ENCODE results near the gene GCLM. TPM values are rescaled to one million over a fixed set of nuclear protein-coding genes. Genes with fewer than 3 reads are reported as not detected.

GCLM gene
- total and polyA plus RNA-seq, 9 of the 15 experiments (the other 6 are each of a cell fraction or from before 2014, with no cell fraction given) = 9.3 to 71.6 (median 24.5) TPM

GRCh38 chr1:93878889-93879586 lies 30.2 kb downstream of the GCLM start, which contains the start of gene DNTTIP2 (continued):
- peak; percentile 72 for TF ChIP-seq AFF4 (CRISPR knock-in tag; IDR thresholded peaks at IDR 0.05)
- peak; percentile 17 to 25; a peak in 1 of 4 replicates for TF ChIP-seq FOXK2 (conservative IDR thresholded peaks at IDR 0.05 in 1 of 2, IDR thresholded peaks at IDR 0.05 in 1 of 2; ENCODE audit: low read depth in 2 of 2)
- no peak for TF ChIP-seq USF2 (CRISPR knock-in tag; IDR thresholded peaks at IDR 0.05)
- no peak for TF ChIP-seq THAP7 (CRISPR knock-in tag; IDR thresholded peaks at IDR 0.05)
- TF ChIP-seq ZNF12 (CRISPR knock-in tag; IDR thresholded peaks at IDR 0.05) = peak; percentile 68; the same call in 1 of the 2 replicates
- TF ChIP-seq ZBTB40 (IDR thresholded peaks at IDR 0.05) = peak; percentile 94
- TF ChIP-seq ZBTB40 (CRISPR knock-in tag; IDR thresholded peaks at IDR 0.05) = no peak
- peak; percentile 46; the same call in 1 of the 2 replicates for TF ChIP-seq BMI1 (IDR thresholded peaks at IDR 0.05; ENCODE audit: low read length)
- TF ChIP-seq ZNF347 (CRISPR knock-in tag; IDR thresholded peaks at IDR 0.05; ENCODE audit: low read depth) = no peak
- TF ChIP-seq ZNF212 (CRISPR knock-in tag; IDR thresholded peaks at IDR 0.05) = no peak
- TF ChIP-seq MCM5 (IDR thresholded peaks at IDR 0.05; ENCODE audit: low read depth) = no peak
- no peak for TF ChIP-seq MEF2D (tag; conservative IDR thresholded peaks at IDR 0.05; ENCODE audit: low read depth)
- no peak for TF ChIP-seq SMARCB1 (IDR thresholded peaks at IDR 0.05; ENCODE audit: insufficient read length, low read depth)
- no peak for TF ChIP-seq MAFF (IDR thresholded peaks at IDR 0.05; ENCODE audit: low read length)

All from K562 (cell line).